ENCODE data around the gene AHRR.

- no peak for TF ChIP-seq CTCF (IDR thresholded peaks at IDR 0.05 in 2 of 3, conservative IDR thresholded peaks at IDR 0.05 in 1 of 3; ENCODE audit: insufficient read depth in 2 of 3, low read depth in 1 of 3, low read length in 3 of 3)
- TF ChIP-seq, protein P1, sequence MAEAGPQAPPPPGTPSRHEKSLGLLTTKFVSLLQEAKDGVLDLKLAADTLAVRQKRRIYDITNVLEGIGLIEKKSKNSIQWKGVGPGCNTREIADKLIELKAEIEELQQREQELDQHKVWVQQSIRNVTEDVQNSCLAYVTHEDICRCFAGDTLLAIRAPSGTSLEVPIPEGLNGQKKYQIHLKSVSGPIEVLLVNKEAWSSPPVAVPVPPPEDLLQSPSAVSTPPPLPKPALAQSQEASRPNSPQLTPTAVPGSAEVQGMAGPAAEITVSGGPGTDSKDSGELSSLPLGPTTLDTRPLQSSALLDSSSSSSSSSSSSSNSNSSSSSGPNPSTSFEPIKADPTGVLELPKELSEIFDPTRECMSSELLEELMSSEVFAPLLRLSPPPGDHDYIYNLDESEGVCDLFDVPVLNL (CRISPR knock-in tag; IDR thresholded peaks at IDR 0.05; ENCODE audit: low read depth) = no peak
- no peak for TF ChIP-seq POLR2AphosphoS5 (IDR thresholded peaks at IDR 0.05; ENCODE audit: control insufficient read depth, insufficient read depth, low read depth, low read length)
- TF ChIP-seq XRCC5 (IDR thresholded peaks at IDR 0.05; ENCODE audit: low read depth, low read length) = no peak
- no peak for TF ChIP-seq PTRF (tag; IDR thresholded peaks at IDR 0.05)
- TF ChIP-seq TBP (optimal IDR thresholded peaks at IDR 0.05; ENCODE audit: low read depth, low read length) = no peak
Observed at GRCh38 chr5:388266-389196, 67.0 kb downstream of the AHRR start.
